ENCODE results near the gene LITAFD.
"Not testable (repeated sequence)": the region's sequence is repeated elsewhere in the genome, so short reads cannot be mapped to it uniquely, and the experiment has no call there.

Gene LITAFD

GRCh38 chr16:8872967-8873865 is 8.9 kb upstream of the LITAFD start:
- no peak for DNase-seq (ENCODE audit: low spot score)

DNA sequence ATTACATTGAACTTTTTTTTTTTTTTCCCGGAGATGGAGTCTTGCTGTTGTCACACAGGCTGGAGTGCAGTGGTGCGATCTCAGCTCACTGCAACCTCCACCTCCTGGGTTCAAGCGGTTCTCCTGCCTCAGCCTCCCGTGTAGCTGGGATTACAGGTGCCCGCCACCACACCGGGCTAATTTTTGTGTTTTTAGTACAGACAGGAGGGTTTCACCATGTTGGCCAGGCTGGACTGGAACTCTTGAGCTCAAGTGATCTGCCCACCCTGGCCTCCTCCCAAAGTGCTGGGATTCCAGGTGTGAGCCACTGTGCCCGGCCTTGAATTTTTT is 8.3 kb upstream of the LITAFD start:
- DNase-seq (ENCODE audit: low spot score): not testable (repeated sequence)

DNA sequence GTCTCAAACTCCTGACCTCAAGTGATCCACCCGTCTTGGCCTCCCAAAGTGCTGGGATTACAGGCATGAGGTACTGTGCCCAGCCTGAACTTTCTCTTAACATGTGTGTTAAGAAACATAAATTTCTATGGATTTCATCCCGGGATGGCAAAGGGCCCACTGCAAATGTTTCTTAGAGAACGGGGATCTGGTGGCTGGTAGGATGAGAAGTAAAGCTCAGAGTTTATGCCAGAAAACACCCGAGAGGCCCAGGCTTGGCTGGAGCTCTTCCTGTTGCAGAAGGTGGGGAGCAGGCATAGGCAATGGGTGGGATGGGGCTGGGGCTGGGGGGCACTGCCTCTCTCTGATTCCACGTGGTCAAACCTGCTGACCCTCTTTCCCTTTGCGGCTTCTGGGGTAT is 7.8 kb upstream of the LITAFD start:
- DNase-seq (ENCODE audit: low spot score): no peak

GRCh38 chr16:8875317-8875716 is 6.8 kb upstream of the LITAFD start:
- DNase-seq (ENCODE audit: low spot score): not testable (repeated sequence)

- DNase-seq (ENCODE audit: low spot score): no peak
Measured at GRCh38 chr16:8877894-8878522, 4.1 kb upstream of the LITAFD start.

DNA sequence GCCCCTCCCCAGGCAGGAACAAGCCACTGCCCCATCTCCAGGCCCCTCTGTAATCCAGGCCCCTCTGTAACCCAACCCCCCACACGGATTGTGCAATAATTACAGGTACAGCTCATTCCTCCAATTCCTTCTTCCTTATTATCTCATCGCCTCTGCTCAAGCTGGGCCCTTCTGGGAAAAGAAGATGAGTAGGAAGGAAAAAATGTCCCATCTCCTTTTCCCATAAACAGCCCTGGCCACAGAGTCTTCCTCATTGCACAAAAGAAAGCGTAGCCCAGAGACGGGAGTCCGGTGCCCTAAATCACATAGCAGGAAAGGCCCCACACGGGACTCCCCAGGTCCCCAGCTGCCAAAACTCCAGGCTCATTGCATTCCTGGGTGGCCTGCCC is 3.6 kb upstream of the LITAFD start:
- no peak for DNase-seq (ENCODE audit: low spot score)

- no peak for DNase-seq (ENCODE audit: low spot score)
Measured at GRCh38 chr16:8880839-8881510, 1.2 kb upstream of the LITAFD start.

GRCh38 chr16:8882725-8883377 is 700 bp downstream of the LITAFD start:
- no peak for DNase-seq (ENCODE audit: low spot score)

DNA sequence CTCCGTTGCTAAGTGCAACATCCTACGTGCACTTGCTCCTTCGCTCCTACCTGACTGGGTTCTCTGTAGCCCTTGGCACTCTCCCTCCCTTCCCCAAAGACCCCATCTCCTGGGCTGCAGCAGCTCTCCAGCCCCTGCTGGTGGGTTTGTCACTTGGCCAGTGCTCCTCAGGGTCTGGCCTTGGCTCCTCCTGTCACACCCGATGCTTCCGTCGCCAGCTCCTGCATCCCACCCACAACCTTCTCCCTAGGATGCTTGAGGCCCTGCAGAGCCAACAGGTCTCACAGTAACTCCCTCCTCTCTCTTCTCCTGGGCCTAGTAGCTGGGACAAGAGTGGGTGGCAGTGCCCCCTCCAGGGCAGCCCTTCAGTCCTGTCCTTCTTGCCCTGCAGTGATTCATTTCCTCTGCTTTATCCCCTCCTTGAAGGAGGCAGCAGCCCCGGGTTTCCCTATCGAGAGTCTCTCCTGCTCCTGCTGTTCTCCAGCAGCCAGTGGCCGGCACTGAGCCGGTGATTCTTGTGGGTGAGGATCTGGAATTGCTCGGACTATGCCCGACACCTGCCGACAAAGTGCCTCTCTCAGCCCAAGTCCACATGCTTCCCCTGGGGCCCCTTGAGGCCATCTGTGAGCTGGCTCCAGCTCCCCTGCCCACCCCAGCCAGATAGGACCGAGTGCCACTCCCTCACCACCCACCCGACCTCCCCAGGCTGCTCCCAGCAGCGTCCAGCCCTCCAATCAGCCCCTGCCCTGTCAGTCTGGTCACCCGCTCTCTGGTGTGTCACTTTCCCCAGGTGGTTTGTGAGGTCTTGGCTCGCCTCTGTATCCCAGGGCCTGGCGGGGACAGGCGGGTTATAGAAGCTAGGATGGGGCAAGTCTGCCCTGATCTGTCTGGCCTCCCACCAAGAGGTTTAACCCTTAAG is 3.8 kb downstream of the LITAFD start:
- no peak for DNase-seq (ENCODE audit: low spot score)

DNA sequence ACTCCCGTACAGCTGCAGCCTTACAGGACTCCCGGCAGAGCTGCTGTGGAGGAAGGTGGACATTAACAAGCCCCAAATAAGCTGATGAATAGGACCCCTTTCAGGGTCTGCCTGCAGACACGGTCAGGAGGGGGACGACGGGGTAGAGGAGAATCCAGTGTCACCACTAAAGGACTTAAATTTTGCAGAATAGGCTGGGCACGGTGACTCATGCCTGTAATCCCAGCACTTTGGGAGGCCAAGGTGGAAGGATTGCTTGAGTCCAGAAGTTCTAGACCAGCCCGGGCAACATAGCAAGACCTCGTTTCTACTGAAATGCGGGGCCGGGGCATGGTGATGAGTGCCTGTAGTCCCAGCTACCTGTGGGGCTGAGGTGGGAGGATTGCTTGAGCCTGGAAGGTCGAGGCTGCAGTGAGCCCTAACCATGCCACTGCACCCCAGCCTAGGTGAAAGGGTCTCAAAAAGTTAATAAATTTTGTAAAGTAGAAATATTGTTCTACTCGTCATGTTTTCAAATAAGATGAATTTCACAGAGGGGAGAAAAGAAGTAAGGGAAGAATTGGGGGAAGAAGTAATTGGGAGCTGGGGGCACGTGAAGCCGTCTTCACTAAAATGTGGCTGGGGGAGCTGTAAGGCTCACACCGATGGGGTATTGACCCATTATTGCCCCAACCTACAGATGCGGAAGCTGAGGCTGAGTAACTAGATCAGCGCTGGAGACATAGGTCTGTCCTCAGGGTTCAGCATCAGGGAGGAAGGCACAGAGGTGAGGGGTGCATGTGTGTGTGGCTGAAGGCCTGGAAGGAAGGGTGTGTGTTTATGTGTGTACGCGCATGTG is 4.7 kb downstream of the LITAFD start:
- DNase-seq (ENCODE audit: low spot score): no peak

DNA sequence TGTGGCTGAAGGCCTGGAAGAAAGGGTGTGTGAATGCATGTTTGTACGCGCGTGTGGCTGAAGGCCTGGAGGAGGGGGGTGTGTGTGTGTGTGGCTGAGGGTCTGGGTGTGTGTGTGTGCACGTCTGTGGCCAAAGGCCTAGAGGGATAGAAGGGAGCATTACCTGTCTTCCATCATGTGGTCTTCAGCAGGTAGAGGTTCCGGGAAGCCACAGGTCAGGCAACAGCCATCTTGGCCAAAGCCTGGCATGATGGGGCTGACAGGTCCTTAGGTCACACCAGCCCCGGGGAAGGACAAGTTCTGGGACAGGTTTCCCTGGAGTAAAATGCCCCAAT is 5.2 kb downstream of the LITAFD start:
- no peak for DNase-seq (ENCODE audit: low spot score)

DNA sequence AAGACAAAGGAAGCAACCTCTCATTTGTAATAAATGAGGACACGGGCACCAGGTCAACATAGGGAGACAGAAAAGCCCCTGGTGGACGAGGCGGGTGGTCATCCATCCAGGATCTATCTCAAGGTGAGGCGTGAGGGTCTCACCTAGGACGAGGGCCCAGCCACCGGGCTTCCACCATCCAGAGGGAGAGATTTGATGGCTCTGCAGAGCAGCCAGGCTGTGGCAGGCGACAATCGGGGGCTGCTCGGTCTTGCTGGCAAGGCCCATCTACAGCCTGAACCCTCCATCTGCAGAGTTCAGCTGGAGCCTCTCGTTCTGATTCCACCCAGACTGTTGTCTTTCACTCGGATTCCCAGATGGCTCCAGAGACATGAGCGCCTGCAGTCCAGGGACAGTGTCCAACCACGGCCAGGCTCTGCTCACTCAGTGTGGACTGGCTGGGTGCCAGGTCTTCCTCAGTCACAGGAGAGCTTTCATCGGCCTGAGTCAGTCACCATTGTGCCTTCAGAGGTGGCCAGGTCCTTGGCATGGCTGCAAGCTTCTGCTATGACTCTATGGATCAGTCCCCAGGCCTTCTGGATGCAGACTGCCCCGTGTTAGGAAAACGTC is 5.9 kb downstream of the LITAFD start:
- peak; percentile 96 for DNase-seq (ENCODE audit: low spot score)

- no peak for DNase-seq (ENCODE audit: low spot score)
Measured at GRCh38 chr16:8888951-8889892, 7.1 kb downstream of the LITAFD start.

DNA sequence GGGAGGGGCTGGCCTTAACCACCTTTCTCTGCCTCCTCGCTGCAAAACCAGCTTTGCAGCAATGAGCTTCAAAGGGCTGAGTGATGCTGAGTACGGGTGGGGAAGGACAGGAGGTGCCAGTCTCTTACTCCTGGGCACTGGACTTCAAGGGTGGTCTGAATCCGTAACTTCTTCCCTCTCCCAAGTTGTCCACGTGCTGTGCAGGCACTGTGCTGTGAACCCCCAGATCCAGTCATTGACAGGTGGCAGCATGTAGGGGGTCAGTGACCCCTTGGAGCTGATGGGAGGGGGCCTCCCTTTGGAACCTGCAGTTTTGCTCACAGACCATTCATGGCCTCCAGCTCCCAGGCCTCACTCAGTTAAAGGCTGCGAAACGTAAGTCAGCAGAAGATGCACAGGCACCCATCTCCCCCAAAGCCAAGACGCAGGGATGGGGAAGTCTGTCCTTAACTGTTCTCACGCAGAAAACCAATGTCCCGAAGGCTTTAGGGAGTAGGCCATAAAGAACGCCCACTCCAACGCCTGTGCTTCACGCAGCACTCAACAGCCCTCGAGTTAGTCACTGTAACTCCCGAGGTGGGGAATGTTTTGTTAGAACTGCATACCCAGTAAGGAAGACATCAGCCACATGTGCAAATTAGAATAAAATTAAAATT is 7.9 kb downstream of the LITAFD start:
- DNase-seq (ENCODE audit: low spot score): no peak

- no peak for DNase-seq (ENCODE audit: low spot score)
Measured at GRCh38 chr16:8890549-8890921, 8.4 kb downstream of the LITAFD start.

DNA sequence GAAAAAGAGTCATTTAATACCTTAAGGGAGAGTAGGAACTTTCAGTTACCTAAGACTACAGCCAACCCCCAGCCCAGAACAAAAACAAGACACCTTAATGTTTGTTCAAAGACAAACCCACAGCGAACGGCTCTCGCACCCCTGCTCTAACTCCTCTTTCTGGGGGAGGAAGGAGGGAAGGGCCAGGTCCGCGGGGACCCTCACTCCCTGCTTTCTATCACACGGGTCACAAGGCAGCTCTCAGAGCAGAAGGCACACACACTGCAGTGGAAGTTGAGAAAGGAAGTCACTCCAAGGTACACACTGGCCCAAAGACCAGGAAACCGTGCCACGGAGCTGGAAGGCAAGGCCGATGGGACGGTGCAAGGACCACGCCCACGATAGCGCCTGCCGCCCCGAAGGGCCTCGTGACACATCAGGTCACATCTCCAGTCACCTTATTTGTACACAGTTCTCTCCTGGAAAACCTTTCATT is 10.0 kb downstream of the LITAFD start:
- no peak for DNase-seq (ENCODE audit: low spot score)

GRCh38 chr16:8893426-8893825 is 11.3 kb downstream of the LITAFD start:
- no peak for DNase-seq (ENCODE audit: low spot score)

DNA sequence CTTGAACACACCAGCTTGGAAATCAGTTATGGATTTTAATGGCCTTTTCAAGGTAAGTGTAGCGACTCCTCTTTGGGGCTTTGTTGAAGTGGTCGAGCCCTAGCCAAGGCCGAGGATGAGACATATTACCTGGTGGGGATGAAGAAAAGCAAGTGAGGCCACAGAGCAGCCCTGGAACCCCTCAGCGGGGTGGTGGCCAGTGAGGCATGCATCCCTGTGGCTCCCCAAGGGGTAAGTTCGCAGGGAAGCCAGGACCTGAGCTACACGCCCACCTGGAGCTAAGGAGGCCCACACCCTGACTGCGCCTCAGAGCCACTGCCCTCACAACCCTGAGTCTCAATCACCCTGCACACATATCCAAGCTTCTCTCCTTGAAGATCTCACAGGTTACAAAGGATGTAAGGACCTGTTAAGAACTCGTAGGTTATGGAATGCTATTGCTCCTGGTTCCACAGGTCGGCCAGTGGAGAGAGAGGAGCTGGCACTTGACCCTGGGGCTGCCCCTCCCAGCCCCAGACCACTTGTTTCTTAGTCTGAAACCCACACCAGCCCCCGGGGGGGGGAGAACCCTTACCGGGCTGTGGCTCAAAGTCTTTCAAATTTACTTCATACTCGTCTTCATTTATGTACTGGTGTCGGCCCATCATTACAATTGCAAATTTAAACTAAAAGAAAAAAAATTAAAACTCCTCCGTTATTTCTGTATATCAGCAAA is 12.0 kb downstream of the LITAFD start:
- DNase-seq (ENCODE audit: low spot score): no peak
